Smooth muscle cell of the brain vasculature (primary cell): Measurements from ENCODE around the gene SH3RF2.

Experiments used
- DNase-seq: peaks from one replicate; pipeline ENCODE4 v3.0.0-alpha.2; 2012; ENCODE audit warnings: low read depth, low spot score

Gene SH3RF2

GRCh38 chr5:145920542-145921210, 15.7 kb upstream of the SH3RF2 start:
- DNase-seq = no peak

- DNase-seq = no peak
These were observed 15.2 kb upstream of the SH3RF2 start for GRCh38 chr5:145921211-145921610.

GRCh38 chr5:145922059-145922458, 14.3 kb upstream of the SH3RF2 start:
- no peak for DNase-seq

GRCh38 chr5:145923405-145923804, 13.0 kb upstream of the SH3RF2 start:
- no peak for DNase-seq

- DNase-seq = no peak
These were observed 11.5 kb upstream of the SH3RF2 start for GRCh38 chr5:145924849-145925248.

- no peak for DNase-seq
These were observed 11.0 kb upstream of the SH3RF2 start for GRCh38 chr5:145925353-145925752.

GRCh38 chr5:145925803-145926202, 10.6 kb upstream of the SH3RF2 start:
- no peak for DNase-seq

GRCh38 chr5:145931718-145932117, 4.7 kb upstream of the SH3RF2 start:
- no peak for DNase-seq

GRCh38 chr5:145934276-145934675, 2.1 kb upstream of the SH3RF2 start:
- DNase-seq = no peak

- DNase-seq = no peak
These were observed 1.3 kb downstream of the SH3RF2 start for GRCh38 chr5:145937432-145938250.

- no peak for DNase-seq
These were observed 2.6 kb downstream of the SH3RF2 start for GRCh38 chr5:145938776-145939539.

GRCh38 chr5:145939540-145940065, 3.2 kb downstream of the SH3RF2 start:
- DNase-seq = no peak

GRCh38 chr5:145941096-145941447, 4.7 kb downstream of the SH3RF2 start:
- DNase-seq = no peak

GRCh38 chr5:145941448-145942130, 5.2 kb downstream of the SH3RF2 start:
- no peak for DNase-seq

GRCh38 chr5:145942201-145942600, 5.8 kb downstream of the SH3RF2 start:
- DNase-seq = no peak

- no peak for DNase-seq
These were observed 6.4 kb downstream of the SH3RF2 start for GRCh38 chr5:145942749-145943148.

GRCh38 chr5:145943674-145944121, 7.3 kb downstream of the SH3RF2 start:
- no peak for DNase-seq

GRCh38 chr5:145944328-145944727, 8.0 kb downstream of the SH3RF2 start:
- DNase-seq = no peak

GRCh38 chr5:145945620-145946111, 9.3 kb downstream of the SH3RF2 start:
- no peak for DNase-seq

GRCh38 chr5:145946112-145946861, 9.9 kb downstream of the SH3RF2 start:
- no peak for DNase-seq

GRCh38 chr5:145947581-145947980, 11.2 kb downstream of the SH3RF2 start:
- DNase-seq = no peak
